LHCN-M2 (cell line): ENCODE measurements around the gene ZNF579. TPM values are rescaled to one million over a fixed set of nuclear protein-coding genes. Genes with fewer than 3 reads are reported as not detected.
"Not testable (repeated sequence)": the region's sequence is repeated elsewhere in the genome, so short reads cannot be mapped to it uniquely, and the experiment has no call there.

Experiments used
- DNase-seq: peaks from one replicate; pipeline ENCODE4 v3.0.0-alpha.2; 2012; ENCODE audit warnings: low read depth
- total RNA-seq: library from RNA; depleted of rRNA; stranded (reverse); fragments of >200 nt; gene quantifications from 2 replicates; pipeline ENCODE4 v1.2.3, GENCODE V29; 2014; rRNA removed

The ZNF579 gene
- total RNA-seq, 1 experiment from 2014 or later, result 7.7 TPM

DNA sequence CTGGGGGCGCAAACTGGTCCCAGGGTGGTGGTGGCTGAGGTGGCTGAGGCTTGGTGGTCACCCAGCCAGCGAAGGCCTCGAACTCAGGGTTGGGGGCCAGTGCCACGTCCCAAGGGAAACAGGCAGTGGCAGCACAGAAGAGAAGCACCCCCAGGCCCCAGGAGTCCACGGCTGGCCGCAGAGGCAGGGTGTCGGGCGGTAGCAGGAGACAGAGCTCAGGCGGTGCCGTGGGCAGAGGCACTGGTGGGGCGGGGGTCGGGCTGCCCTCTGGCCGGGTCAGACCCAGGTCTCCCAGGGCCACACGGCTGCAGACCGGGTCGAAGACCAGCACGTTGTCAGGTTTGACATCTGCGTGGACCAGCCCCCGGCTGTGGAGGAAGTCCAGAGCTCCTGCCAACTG is 39.6 kb downstream of the ZNF579 start:
- no peak for DNase-seq

DNA sequence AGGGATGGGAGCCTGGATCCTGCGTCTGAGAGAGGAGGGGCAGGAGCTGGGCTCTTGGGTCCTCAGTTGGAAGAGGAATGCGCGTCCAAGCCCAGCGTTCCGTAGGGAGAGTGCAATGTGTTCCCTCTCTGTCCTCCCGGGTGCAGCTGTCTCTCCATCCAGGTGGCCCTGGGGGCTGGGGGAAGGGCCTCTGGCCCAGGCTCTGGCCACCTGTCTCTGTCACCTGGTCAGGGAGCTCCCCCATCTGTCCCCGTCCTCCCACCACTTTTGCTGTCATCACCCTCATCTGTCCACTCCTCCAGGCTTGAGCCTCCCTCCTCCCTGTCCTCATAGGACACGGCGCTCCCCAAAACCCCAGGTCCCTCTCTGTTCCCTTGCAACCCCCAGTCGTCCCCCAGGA is 40.0 kb downstream of the ZNF579 start:
- peak; percentile 26 for DNase-seq

DNA sequence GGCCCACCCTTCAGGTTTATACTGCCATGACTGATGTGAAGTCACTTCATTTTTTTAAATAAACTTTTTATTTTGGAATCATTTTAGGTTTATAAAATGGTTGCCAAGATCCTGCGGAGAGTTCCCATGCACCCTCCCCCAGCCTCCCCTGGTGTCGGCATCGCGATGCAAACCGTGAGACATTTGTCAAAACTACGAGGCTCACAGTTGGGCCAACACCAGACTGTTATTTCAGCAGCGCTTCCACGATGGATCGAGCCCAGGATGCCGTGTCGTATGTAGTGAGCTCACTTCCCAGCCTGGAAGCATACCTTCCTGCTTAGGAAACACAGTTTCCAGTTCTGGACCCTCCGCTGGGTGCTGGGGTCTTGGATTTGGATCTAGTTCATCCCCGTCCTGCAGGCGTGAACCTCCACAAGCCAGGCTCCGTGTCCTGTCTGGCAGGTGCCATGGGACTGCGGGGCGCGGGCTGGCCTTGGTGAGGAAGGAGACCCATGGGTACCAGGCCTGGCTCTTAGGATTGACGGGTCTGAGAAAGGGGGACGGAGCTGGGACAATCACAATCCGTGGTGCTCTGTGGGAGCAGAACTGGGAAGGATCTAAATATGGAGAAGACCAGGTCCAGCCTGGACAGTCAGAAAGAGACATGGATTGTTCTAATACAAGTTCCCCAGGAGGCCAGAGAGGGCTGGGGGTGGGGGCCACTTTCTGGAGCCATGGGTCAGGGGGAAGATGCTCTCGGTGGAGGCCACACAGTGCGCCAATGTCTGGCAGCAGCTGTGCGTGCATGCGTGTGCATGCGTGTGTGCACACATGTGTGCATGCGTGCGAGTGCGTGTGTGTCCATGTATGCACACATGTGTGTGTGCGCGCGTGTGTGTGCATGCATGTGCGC is 41.3 kb downstream of the ZNF579 start:
- DNase-seq, result no peak

DNA sequence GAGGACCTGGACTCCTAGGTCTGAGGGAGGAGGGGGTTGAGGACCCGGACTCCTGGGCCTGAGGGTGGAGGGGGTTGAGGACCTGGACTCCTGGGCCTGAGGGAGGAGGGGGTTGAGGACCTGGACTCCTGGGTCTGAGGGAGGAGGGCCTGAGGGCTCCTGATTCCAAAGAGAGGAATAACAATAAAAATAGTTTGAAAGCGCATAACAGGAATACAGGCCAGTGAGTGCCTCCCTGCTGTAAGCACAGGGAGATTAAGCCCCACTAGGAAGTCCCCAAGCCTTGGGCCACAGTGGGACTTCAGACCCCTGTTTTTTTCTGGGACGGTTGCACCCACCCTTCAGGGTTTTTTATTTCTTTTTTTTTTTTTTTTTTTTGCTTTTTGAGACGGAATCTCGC is 42.5 kb downstream of the ZNF579 start:
- no peak for DNase-seq

DNA sequence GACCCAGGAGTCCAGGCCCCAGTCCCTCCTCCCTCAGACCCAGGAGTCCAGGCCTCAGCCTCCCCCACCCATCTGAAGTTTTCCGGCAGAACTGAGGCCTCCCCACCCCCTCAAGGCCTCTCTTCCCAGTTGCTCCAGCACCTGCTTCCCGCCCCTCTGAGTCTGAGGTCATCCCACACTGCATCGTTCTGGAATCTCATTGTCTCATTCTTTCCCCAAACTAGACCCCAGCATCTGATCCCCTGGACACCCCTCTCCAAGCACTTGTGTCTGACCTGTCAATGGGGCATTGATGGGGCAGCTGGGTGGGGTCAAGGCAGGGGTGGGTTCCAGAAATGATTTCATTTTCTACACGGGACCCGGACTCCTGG is 42.9 kb downstream of the ZNF579 start:
- DNase-seq, result peak; percentile 76

DNA sequence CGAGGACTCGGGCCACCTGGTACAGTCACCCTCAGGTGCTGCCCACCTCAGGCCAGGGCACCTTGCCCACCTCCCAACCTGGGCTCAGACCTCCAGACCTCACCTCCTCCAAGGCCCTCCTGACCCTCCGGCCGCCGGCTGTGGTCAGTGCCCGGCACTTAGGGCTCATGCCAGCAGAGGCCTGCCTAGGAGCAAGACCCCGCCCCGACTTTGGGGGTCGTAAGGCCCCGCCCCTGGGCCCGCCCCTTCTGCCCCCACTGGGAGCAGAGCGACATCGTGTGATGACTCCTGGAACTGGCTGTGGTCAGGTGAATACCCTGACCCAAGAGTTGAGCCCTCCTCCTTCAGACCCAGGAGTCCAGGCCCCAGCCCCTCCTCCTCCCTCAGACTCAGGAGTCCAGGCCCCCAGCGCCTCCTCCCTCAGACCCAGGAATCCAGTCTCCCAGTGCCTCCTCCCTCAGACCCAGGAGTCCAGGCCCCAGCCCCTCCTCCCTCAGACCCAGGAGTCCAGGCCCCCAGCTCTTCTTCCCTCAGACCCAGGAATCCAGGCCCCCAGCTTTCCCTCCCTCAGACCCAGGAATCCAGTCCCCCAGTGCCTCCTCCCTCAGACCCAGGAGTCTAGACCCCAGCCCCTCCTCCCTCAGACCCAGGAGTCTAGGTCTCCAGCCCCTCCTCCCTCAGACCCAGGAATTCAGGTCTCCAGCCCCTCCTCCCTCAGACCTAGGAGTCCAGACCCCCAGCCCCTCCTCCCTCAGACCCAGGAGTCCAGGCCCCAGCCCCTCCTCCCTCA is 43.5 kb downstream of the ZNF579 start, which contains the start of gene SBK2:
TSS of gene SBK2 (minus strand) at position 183 of the 790 bp plus-strand sequence. CDS start 839 bp downstream, outside the sequence.
- peak; percentile 18 for DNase-seq

DNA sequence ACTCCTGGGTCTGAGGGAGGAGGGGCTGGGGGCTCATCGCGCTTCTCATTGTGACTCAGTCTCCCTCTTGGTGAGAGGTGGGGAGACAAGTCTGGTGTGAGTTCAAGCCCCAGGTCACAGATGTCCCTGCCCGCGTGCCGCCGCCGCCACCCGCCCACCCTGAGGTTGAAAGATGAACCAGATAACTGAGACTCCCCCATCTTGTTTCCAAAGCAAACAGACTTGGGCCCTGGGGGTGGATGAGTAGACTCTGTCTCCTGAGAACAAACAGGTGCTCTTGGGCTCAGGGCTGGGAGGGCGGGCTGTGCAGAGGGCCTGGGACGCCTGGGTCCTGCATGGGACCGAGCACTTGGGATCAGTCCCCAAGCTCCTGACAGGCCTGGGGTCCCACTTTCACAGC is 44.3 kb downstream of the ZNF579 start:
- no peak for DNase-seq

DNA sequence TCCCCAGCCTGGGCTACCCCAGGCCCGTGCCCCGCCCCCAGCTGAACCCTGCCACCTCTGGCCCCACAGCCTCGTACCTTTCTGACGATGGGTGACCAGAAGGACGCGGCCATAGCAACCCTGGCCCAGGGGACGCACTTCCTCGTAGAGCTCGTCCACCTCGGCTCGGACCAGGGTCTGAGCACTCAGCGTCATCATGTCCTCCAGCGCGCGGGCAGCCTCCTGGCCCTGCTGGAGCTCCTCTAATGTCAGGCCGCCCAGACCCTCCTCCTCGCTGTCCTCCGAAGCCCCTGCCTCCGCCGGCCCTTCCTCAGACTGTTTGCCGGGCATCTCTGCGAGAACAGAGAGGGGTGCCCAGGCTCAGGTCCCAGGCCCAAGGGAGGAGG is 44.7 kb downstream of the ZNF579 start:
- DNase-seq, result no peak

DNA sequence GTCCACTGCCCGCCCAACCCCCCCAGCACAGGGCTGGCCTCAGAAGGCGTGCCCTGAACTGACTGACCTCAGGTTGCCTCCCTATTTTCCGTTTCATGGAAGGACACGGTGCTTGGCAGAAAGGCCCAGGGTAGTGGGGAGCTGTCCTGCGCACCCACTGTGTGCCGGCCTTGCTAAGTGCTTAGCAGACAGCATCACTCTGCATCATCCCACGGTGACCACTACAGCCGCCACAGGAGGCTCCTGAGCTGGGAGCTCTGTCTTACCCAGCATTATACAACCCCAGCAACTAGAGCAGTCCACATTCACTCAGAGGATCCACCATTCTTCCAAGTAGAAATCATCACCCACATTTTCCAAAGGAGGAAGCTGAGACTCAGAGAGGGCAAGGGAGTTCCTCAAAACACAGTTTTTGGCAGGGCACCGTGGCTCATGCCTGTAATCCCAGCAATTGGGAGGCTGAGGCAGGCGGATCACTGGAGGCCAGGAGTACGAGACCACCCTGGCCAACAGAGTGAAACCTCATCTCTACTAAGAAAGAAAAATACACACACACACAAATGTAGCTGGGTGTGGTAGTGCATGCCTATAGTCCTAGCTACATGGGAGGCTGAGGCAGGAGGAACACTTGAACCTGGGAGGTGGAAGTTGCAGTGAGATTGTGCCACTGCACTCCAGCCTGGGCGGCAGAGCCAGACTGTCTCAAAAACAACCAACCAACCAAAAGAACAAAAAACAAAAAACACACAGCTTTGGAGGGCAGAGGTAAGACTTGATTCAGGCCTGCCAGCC is 45.3 kb downstream of the ZNF579 start:
- no peak for DNase-seq

DNA sequence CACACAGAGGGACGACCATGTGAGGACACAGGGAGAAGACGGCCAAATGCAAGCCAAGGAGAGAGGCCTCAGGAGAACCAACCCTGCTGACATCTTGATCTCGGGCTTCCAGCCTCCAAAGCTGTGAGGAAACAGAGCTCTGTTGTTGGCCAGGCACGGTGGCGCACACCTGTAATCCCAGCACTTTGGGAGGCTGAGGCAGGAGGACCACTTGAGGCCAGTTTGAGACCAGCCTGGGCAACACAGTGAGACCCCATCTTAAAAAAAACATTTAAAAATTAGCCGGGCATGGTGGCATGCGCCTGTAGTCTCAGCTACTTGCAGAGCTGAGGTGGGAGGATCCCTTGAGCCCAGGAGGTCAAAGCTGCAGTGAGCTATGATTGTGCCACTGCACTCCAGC is 46.4 kb downstream of the ZNF579 start:
- not testable (repeated sequence) for DNase-seq

DNA sequence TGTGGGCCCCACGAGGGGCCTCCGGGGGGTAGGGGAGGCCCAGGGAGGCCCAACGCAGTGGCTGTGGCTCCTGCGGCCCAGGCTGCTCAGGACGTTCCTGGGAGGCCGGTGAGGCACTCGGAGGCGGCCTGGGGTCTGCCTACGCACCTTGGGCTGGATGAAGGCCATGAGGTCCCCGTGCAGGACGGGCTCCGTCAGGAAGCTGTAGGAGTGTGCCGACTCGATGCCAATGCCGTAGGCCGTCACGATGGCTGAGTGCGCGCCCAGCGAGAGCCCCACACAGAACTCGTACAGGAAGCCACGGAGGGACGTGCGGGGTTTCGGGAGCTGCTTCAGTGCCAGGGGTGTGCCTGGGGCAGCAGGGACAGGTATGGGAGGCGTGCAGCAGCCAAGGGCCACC is 49.7 kb downstream of the ZNF579 start:
- DNase-seq, result no peak

DNA sequence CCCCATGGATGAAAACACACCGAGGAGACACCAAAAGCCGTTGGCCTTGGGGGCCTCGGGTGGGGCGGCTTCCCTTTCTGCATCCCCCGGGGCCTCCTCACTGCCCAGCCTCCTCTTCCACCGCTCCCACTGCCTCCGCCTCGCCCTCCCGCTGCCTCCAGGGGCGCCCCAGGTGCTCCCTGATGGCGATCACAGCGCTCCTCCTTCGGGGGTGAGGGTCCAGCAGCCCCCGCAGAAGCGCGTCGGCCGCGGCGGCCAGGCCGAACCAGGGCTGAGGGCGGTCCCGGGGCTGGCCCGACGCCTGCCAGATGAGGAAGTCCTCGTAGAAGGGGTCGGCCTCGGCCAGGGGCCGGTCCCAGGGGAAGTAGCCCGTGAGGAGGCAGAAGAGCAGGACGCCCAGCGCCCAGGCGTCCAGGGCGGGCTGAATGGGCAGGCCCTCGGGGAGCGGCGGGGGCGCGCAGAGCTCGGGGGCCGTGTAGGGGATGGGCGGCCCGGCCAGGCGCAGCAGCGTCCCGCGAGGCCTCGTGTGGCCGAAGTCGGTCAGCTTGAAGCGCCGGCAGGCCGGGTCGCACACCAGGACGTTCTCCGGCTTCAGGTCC is 50.9 kb downstream of the ZNF579 start:
- no peak for DNase-seq

DNA sequence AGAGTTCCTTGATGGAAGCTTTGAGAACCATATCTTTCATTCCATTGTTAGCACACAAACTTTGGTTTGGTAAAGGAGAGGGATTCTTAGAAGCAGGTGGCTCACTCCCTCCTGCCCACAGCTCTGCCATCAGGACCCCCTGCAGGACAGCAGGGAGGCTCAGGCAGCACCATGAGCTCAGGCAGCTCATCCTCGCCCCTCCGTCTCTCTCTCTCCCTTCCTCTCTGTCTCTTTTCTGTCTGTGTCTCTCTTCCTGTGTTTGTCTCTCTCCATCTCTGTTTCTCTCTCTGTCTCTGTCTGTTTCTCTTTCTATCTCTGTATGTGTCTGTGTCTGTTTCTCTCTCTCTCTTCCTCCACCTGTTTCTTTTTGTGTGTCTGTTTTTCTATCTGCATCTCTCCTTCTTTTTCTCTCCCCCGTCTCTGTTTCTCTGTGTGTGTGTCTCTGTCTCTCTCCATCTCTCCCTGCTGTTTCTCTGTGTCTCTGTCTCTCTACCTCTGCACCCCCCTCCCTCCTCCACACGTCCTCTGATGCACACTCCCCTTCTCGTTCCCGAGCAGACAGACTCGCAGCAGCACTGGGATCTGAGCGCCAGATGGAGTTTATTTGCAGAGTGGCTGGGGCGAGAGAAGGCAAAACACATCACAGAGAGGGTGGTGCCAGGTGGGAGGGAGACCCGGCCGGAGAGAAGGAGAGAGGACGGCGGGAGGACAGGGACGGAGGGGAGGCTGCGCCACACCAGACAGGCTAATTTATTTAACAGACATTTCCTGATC is 52.4 kb downstream of the ZNF579 start:
- no peak for DNase-seq

DNA sequence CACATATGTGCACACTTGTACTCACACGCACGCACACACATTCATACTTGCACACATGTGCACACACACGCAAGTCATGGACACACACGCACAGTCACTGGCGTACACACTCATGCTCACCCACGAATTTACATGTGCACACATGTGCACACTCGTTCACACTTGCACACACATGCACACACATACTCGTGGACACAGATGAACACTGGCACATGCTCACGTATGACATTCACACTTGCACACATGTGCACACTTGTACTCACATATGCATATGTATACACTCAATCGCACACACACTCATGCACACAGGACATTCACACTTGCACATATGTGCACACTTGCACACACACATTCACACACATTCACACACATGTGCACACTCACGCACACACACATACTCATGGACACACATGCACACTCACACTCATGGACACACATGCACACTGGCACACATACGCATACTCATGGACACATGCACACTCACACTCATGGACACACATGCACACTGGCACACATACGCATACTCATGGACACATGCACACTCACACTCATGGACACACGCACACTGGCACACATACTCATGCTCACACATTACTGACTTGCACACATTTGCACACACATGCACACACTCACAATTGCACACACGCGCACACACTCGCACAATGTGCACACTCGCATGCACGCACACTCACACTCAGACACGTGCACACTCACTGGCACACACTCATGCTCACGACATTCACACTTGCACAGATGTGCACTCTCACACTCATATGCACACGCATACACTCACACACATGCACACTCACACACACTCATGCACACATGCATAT is 53.2 kb downstream of the ZNF579 start:
- no peak for DNase-seq

Other genes with a start within 250 kb of the ZNF579 start
- 14.8 and 16.9 TPM in 2 replicates for gene KMT5C, start 241.0 kb downstream of the ZNF579 start, total RNA-seq
- gene COX6B2, start 226.1 kb downstream of the ZNF579 start, total RNA-seq, result not detected in 2 replicates
- gene GARIN5B, start 217.6 kb downstream of the ZNF579 start, total RNA-seq, result not detected in 2 replicates
- 1.7 and 2.1 TPM in 2 replicates for gene IL11, start 210.4 kb downstream of the ZNF579 start, total RNA-seq
- not detected in 2 replicates for gene TMEM190, start 204.0 kb downstream of the ZNF579 start, total RNA-seq
- gene TMEM238, start 196.6 kb downstream of the ZNF579 start, total RNA-seq, result 0.32 TPM in 1 of 2 replicates, not detected in the other
- 306 and 535 TPM in 2 replicates for gene RPL28, start 194.9 kb downstream of the ZNF579 start, total RNA-seq
- 254 and 267 TPM in 2 replicates for gene UBE2S, start 173.1 kb downstream of the ZNF579 start, total RNA-seq
- gene SHISA7, start 137.5 kb downstream of the ZNF579 start, total RNA-seq, result 0.06 TPM in 1 of 2 replicates, not detected in the other
- gene ISOC2, start 119.2 kb downstream of the ZNF579 start, total RNA-seq, result 89.8 and 90.2 TPM in 2 replicates
- gene C19orf85, start 116.1 kb downstream of the ZNF579 start, total RNA-seq, result not detected in 2 replicates
- 2.7 and 9.2 TPM in 2 replicates for gene ZNF628, start 104.2 kb downstream of the ZNF579 start, total RNA-seq
- 23.7 and 25.8 TPM in 2 replicates for gene NAT14, start 95.7 kb downstream of the ZNF579 start, total RNA-seq
- gene SSC5D, start 92.4 kb downstream of the ZNF579 start, total RNA-seq, result 0.34 and 0.45 TPM in 2 replicates
- gene SBK2, start 43.7 kb downstream of the ZNF579 start, total RNA-seq, result 0.71 and 1.5 TPM in 2 replicates
- gene SBK3, start 35.3 kb downstream of the ZNF579 start, total RNA-seq, result 0.17 and 0.26 TPM in 2 replicates
- 4.7 and 7.4 TPM in 2 replicates for gene FIZ1, start 18.7 kb upstream of the ZNF579 start, total RNA-seq
- 13.4 and 14.0 TPM in 2 replicates for gene ZNF524, start 19.4 kb upstream of the ZNF579 start, total RNA-seq
- 2.2 and 3.0 TPM in 2 replicates for gene ZNF865, start 24.8 kb upstream of the ZNF579 start, total RNA-seq
- gene ZNF784, start 43.7 kb upstream of the ZNF579 start, total RNA-seq, result 3.3 and 5.5 TPM in 2 replicates
- gene ZNF580, start 60.2 kb upstream of the ZNF579 start, total RNA-seq, result 8.7 and 15.3 TPM in 2 replicates
- gene ZNF581, start 62.8 kb upstream of the ZNF579 start, total RNA-seq, result 11.4 and 15.4 TPM in 2 replicates
- 14.2 and 15.3 TPM in 2 replicates for gene CCDC106, start 67.4 kb upstream of the ZNF579 start, total RNA-seq
- gene U2AF2, start 74.2 kb upstream of the ZNF579 start, total RNA-seq, result 168 and 174 TPM in 2 replicates
- gene EPN1, start 94.4 kb upstream of the ZNF579 start, total RNA-seq, result 126 and 145 TPM in 2 replicates
- gene NLRP9, start 157.6 kb upstream of the ZNF579 start, total RNA-seq, result not detected in 2 replicates
- not detected in 2 replicates for gene RFPL4A, start 178.2 kb upstream of the ZNF579 start, total RNA-seq
- gene RFPL4AL1, start 188.3 kb upstream of the ZNF579 start, total RNA-seq, result not detected in 2 replicates